Panc1 (cell line): ENCODE measurements around the gene ZNF208.
"Not testable (repeated sequence)": the region's sequence is repeated elsewhere in the genome, so short reads cannot be mapped to it uniquely, and the experiment has no call there.

ENCODE experiments used
- POLR2AphosphoS5 ChIP-seq: IDR thresholded peaks from 2 replicates; pipeline ENCODE4 v1.6.1; 2012; ENCODE audit warnings: mild to moderate bottlenecking, low read depth, low read length, moderate library complexity
- TF ChIP-seq, protein P1 (sequence below): fragments of 450-650 bp; IDR thresholded peaks from 2 replicates; pipeline ENCODE4 v1.5.1; 2017; ENCODE audit warnings: mild to moderate bottlenecking

DNA sequence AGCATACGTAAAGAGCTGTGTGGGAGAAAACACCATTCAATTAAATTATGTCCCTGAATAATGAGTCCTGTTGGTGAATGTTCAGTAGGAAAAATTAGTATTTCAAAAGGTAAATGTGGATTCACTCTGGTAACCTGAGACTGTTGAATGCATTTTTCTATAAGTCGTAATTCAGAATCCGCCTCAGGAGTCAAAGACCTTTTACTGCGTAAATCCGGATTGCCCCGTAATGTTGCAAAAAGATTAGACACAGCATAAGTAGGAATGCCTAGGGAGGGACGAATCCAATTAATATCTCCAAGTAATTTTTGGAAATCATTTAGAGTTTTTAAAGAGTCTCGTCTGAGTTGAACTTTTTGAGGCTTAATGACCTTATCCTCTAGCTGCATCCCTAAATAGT, 126.0 kb downstream of the ZNF208 start:
- not testable (repeated sequence) for TF ChIP-seq POLR2AphosphoS5
- TF ChIP-seq, protein P1, sequence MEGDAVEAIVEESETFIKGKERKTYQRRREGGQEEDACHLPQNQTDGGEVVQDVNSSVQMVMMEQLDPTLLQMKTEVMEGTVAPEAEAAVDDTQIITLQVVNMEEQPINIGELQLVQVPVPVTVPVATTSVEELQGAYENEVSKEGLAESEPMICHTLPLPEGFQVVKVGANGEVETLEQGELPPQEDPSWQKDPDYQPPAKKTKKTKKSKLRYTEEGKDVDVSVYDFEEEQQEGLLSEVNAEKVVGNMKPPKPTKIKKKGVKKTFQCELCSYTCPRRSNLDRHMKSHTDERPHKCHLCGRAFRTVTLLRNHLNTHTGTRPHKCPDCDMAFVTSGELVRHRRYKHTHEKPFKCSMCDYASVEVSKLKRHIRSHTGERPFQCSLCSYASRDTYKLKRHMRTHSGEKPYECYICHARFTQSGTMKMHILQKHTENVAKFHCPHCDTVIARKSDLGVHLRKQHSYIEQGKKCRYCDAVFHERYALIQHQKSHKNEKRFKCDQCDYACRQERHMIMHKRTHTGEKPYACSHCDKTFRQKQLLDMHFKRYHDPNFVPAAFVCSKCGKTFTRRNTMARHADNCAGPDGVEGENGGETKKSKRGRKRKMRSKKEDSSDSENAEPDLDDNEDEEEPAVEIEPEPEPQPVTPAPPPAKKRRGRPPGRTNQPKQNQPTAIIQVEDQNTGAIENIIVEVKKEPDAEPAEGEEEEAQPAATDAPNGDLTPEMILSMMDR: not testable (repeated sequence)
